ENCODE data around the gene GOLGA6L26.
"Not testable (repeated sequence)": the region's sequence is repeated elsewhere in the genome, so short reads cannot be mapped to it uniquely, and the experiment has no call there.

The GOLGA6L26 gene

GRCh38 chr15:23304805-23305204 is 29.2 kb downstream of the GOLGA6L26 start:
- POLR2A ChIA-PET; DNase-seq (ENCODE audit: low read depth, low spot score); CTCF ChIA-PET: not testable (repeated sequence)
- H3K4me3 ChIP-seq (ENCODE audit: low read depth, low read length) = peak overlapping the region; percentile 40

- DNase-seq (ENCODE audit: low read depth, low spot score); CTCF ChIA-PET; POLR2A ChIA-PET: not testable (repeated sequence)
- H3K4me3 ChIP-seq (ENCODE audit: low read depth, low read length) = peak overlapping the region; percentile 57
These were observed 29.7 kb downstream of the GOLGA6L26 start for GRCh38 chr15:23304267-23304666.

- H3K4me3 ChIP-seq (ENCODE audit: low read depth, low read length) = peak overlapping the region; percentile 57
- POLR2A ChIA-PET; DNase-seq (ENCODE audit: low read depth, low spot score); CTCF ChIA-PET: not testable (repeated sequence)
These were observed 30.3 kb downstream of the GOLGA6L26 start for GRCh38 chr15:23303654-23304053.

- H3K4me3 ChIP-seq (ENCODE audit: low read depth, low read length) = peak overlapping the region; percentile 42
- POLR2A ChIA-PET; DNase-seq (ENCODE audit: low read depth, low spot score); CTCF ChIA-PET: not testable (repeated sequence)
These were observed 30.8 kb downstream of the GOLGA6L26 start for GRCh38 chr15:23303246-23303645.

All from AG04449 (cell line).